HG03196 (cell line): ENCODE results near the gene ZNF148.

Experiments
- ATAC-seq: cut with Tn5 transposase; IDR thresholded peaks from one replicate; pipeline ENCODE4 v1.9.1; 2021; ENCODE audit not compliant: unreplicated experiment

The ZNF148 gene

GRCh38 chr3:125289429-125289981, 85.6 kb downstream of the ZNF148 start:
- ATAC-seq = no peak

GRCh38 chr3:125287248-125287647, 87.9 kb downstream of the ZNF148 start:
- ATAC-seq = no peak

GRCh38 chr3:125281381-125281780, 93.7 kb downstream of the ZNF148 start:
- no peak for ATAC-seq

GRCh38 chr3:125280668-125281361, 94.3 kb downstream of the ZNF148 start:
- no peak for ATAC-seq

- ATAC-seq = no peak
Measured at GRCh38 chr3:125278155-125278554, 97.0 kb downstream of the ZNF148 start.

- ATAC-seq = no peak
Measured at GRCh38 chr3:125271127-125271526, 104.0 kb downstream of the ZNF148 start.

- no peak for ATAC-seq
Measured at GRCh38 chr3:125267460-125267859, 107.7 kb downstream of the ZNF148 start.

GRCh38 chr3:125266971-125267370, 108.2 kb downstream of the ZNF148 start:
- no peak for ATAC-seq

GRCh38 chr3:125262161-125262560, 113.0 kb downstream of the ZNF148 start:
- ATAC-seq = no peak

- ATAC-seq = no peak
Measured at GRCh38 chr3:125261031-125261430, 114.1 kb downstream of the ZNF148 start.

- ATAC-seq = no peak
Measured at GRCh38 chr3:125260158-125260557, 115.0 kb downstream of the ZNF148 start.

- no peak for ATAC-seq
Measured at GRCh38 chr3:125257536-125257935, 117.6 kb downstream of the ZNF148 start.

- no peak for ATAC-seq
Measured at GRCh38 chr3:125256675-125257074, 118.5 kb downstream of the ZNF148 start.

- ATAC-seq = no peak
Measured at GRCh38 chr3:125250973-125251372, 124.2 kb downstream of the ZNF148 start.

GRCh38 chr3:125246237-125246636, 128.9 kb downstream of the ZNF148 start:
- ATAC-seq = no peak

- ATAC-seq = no peak
Measured at GRCh38 chr3:125245521-125245920, 129.6 kb downstream of the ZNF148 start.

- ATAC-seq = no peak
Measured at GRCh38 chr3:125240496-125240895, 134.6 kb downstream of the ZNF148 start.

- no peak for ATAC-seq
Measured at GRCh38 chr3:125239266-125239665, 135.9 kb downstream of the ZNF148 start.

- no peak for ATAC-seq
Measured at GRCh38 chr3:125238759-125239158, 136.4 kb downstream of the ZNF148 start.

GRCh38 chr3:125236331-125236903, 138.7 kb downstream of the ZNF148 start:
- ATAC-seq = no peak

GRCh38 chr3:125234831-125235230, 140.3 kb downstream of the ZNF148 start:
- ATAC-seq = no peak

- no peak for ATAC-seq
Measured at GRCh38 chr3:125232401-125232800, 142.7 kb downstream of the ZNF148 start.

- ATAC-seq = no peak
Measured at GRCh38 chr3:125231895-125232294, 143.2 kb downstream of the ZNF148 start.
